Karpas-422 (cell line): Measurements from ENCODE around the gene PHF3. TPM values are rescaled to one million over a fixed set of nuclear protein-coding genes. Genes with fewer than 3 reads are reported as not detected.
A peak's percentile ranks its signal among the peaks of the same experiment; 100 is the strongest.

ENCODE experiments used
- DNase-seq: peaks from one replicate; pipeline ENCODE4 v3.0.0-alpha.2; 2015
- H2AFZ ChIP-seq: fragments of 200-600 bp; sonication (generic); 2 replicates; pipeline ENCODE4 v1.6.1; 2014; ENCODE audit warnings: antibody characterized with exemption, low read length, mixed read lengths
- H3K27ac ChIP-seq: fragments of 200-600 bp; sonication (generic); 2 replicates; pipeline ENCODE4 v1.5.1; 2014; ENCODE audit warnings: mild to moderate bottlenecking, low read length, moderate library complexity
- H3K27me3 ChIP-seq: fragments of 200-600 bp; sonication (generic); 2 replicates; pipeline ENCODE4 v1.6.1; 2014; ENCODE audit warnings: low read length, mixed read lengths
- H3K36me3 ChIP-seq: fragments of 200-600 bp; sonication (generic); 2 replicates; pipeline ENCODE4 v1.6.1; 2014; ENCODE audit warnings: low read length, mixed read lengths; ENCODE audit not compliant: insufficient read depth
- H3K4me1 ChIP-seq: fragments of 200-600 bp; sonication (generic); 2 replicates; pipeline ENCODE4 v1.6.1; 2014; ENCODE audit warnings: mild to moderate bottlenecking, low read length, mixed read lengths
- H3K4me2 ChIP-seq: fragments of 200-600 bp; sonication (generic); 2 replicates; pipeline ENCODE4 v1.6.1; 2014; ENCODE audit warnings: low read length, low read depth, mild to moderate bottlenecking; ENCODE audit not compliant: poor library complexity, severe bottlenecking
- H3K4me3 ChIP-seq: fragments of 200-600 bp; sonication (generic); 2 replicates; pipeline ENCODE4 v1.5.1; 2014; ENCODE audit warnings: mild to moderate bottlenecking, antibody characterized with exemption, low read length, mixed read lengths
- H3K79me2 ChIP-seq: fragments of 200-600 bp; sonication (generic); 2 replicates; pipeline ENCODE4 v1.6.1; 2014; ENCODE audit warnings: mild to moderate bottlenecking, low read length, mixed read lengths
- H3K9ac ChIP-seq: fragments of 200-600 bp; sonication (generic); 2 replicates; pipeline ENCODE4 v1.6.0; 2014; ENCODE audit warnings: low read length
- H3K9me2 ChIP-seq: fragments of 200-600 bp; sonication (generic), shearing (Covaris generic); replicated peaks from 2 replicates; pipeline ENCODE4 v1.6.0; 2014; ENCODE audit warnings: mild to moderate bottlenecking, low read length, moderate library complexity; ENCODE audit not compliant: insufficient read depth
- H3K9me3 ChIP-seq: fragments of 300-700, 200-600 bp; sonication (generic); 2 replicates; pipeline ENCODE4 v1.6.1; 2014; ENCODE audit warnings: low read length, mixed read lengths
- H4K20me1 ChIP-seq: fragments of 200-600 bp; sonication (generic); 2 replicates; pipeline ENCODE4 v1.6.1; 2014; ENCODE audit warnings: mild to moderate bottlenecking, antibody characterized with exemption, low read length, low read depth; ENCODE audit not compliant: insufficient read depth
- total RNA-seq: library from RNA; depleted of rRNA; stranded (reverse); fragments of >200 nt; shearing (Covaris generic); gene quantifications from 2 replicates; pipeline ENCODE4 v1.2.3, GENCODE V29; 2014; ENCODE audit warnings: low replicate concordance

PHF3 gene
- total RNA-seq, 1 experiment from 2014 or later = 86.3 TPM

DNA sequence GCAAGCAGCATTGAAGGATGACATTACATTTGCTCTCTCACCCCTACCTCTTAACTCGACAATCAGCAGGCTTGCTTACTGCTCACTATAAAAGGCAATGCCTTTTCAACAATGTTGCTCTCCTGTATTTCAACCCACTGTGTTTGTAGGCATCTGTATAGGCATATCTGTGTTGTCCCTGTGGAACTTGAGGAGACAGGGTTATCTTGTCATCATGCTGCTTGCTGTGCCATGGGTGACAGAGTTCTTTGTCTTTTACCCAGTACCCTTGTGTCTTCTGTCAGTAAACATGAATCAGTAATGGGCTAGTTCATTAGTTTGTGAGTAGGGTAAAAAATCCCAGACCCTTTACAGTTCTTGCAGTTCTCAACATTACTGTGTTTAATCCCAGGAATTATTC is 25.2 kb downstream of the PHF3 start:
- Histone ChIP-seq H4K20me1 (0 out of 2 replicates have a peak, but pooled peaks cover 5% of the 10 kb centered on the region), H3K4me2 (no peak overlapping the region), H3K36me3 (no peaks in the 10 kb centered on the region), H3K9me2 (no peaks in the 10 kb centered on the region), H3K27ac (no peak overlapping the region), H3K9ac (no peak overlapping the region), H3K9me3 (no peaks in the 10 kb centered on the region), H3K27me3 (no peaks in the 10 kb centered on the region), H3K4me3 (no peak overlapping the region), H2AFZ (no peak overlapping the region), H3K4me1 (peaks cover 24% of the 10 kb centered on the region), H3K79me2 (peaks cover 100% of the 10 kb centered on the region)
- DNase-seq = no peak

DNA sequence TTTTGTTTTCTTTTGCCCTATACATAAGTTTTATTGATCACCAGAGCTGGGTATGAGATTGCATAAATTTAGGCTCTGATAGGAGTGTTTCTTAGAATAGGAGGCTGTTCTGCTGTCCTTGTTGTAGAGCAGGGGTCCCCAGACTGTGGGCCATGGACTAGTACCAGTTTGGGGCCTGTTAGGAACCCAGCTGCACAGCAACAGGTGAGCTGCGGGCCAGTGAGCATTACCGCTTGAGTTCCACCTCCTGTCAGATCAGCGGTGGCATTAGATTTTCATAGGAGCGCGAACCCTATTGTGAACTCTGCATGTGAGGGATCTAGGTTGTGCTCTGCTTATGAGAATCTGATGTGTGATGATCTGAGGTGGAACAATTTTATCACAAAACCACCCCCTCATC is 26.2 kb downstream of the PHF3 start:
- Histone ChIP-seq H3K9ac (no peak overlapping the region), H4K20me1 (0 out of 2 replicates have a peak, but pooled peaks cover 4% of the 10 kb centered on the region), H3K9me2 (no peaks in the 10 kb centered on the region), H3K4me3 (no peak overlapping the region), H3K4me2 (no peak overlapping the region), H3K4me1 (peaks cover 26% of the 10 kb centered on the region), H2AFZ (no peak overlapping the region), H3K36me3 (no peaks in the 10 kb centered on the region), H3K27me3 (no peaks in the 10 kb centered on the region), H3K9me3 (no peaks in the 10 kb centered on the region), H3K79me2 (peaks cover 100% of the 10 kb centered on the region), H3K27ac (no peak overlapping the region)
- DNase-seq = no peak

DNA sequence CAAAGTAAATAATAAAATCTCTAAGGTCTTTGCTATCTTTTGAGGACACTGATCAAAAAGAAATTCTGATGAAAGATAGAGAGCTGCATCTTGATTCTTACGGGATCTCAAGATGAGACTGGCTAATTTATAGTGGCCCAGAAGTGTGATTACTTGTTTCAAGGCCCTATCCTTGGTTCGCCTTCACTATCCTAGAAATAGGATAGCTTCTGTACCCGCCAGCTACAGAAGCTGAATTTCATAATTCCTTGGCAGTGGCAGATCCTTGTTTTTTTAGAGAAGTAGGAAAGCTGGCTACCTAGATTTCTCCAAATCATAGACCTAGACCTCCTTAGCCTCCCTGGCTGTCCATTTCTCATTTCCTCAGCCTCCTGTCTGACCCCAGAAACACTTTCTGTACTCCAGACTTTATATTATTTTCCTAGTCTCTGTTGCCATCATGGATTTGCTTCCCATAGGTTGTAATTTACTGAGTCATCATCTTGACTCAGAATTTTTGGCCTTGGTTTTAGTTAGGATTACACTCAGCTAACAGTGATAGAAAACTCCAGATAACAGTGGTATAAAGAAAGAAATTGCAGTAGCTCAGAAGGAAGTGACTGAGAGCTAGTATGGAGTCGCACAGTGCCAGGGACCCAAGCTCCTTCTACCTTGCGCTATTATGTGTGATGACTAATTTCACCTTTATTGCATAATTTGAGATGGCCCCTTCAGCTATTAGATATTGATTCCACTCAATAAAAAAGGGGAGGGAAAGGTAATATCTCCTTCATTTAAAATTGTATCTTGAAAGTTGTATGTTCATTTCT is 27.7 kb downstream of the PHF3 start:
- H3K4me1 ChIP-seq = peaks cover 26% of the 10 kb centered on the region

DNA sequence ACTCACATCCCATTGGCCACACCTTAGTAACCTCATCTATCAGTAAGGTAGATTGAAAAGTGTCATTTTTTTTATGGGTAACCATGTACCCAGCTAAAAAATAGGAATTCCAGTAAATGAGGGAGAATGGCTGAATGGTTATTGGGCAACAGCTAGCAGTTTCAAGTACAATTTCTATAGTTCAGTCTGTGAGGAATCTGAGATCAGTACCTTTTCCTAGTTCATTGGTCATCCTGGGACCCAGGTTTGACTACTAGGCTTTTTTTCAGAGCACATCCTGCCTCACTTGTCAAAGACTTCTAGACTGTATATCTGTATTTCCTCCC is 28.3 kb downstream of the PHF3 start:
- no peak overlapping the region for H3K27ac ChIP-seq
- no peak for DNase-seq
- peaks cover 26% of the 10 kb centered on the region for H3K4me1 ChIP-seq
- H2AFZ ChIP-seq = no peak overlapping the region
- H3K27me3 ChIP-seq = no peaks in the 10 kb centered on the region
- peaks cover 5% of the 10 kb centered on the region; the same call in 1 of the 2 replicates for H3K36me3 ChIP-seq
- no peaks in the 10 kb centered on the region for H3K9me2 ChIP-seq
- H4K20me1 ChIP-seq = no peaks in the 10 kb centered on the region
- H3K4me2 ChIP-seq = no peak overlapping the region
- H3K9me3 ChIP-seq = no peaks in the 10 kb centered on the region
- no peak overlapping the region for H3K9ac ChIP-seq
- peaks cover 100% of the 10 kb centered on the region for H3K79me2 ChIP-seq
- no peak overlapping the region for H3K4me3 ChIP-seq

More for the DNA sequence above, 27.7 kb downstream of the PHF3 start:
- Histone ChIP-seq H3K9me2 (no peaks in the 10 kb centered on the region), H3K79me2 (peaks cover 100% of the 10 kb centered on the region), H3K27me3 (no peaks in the 10 kb centered on the region), H3K9ac (no peak overlapping the region), H3K4me2 (no peak overlapping the region), H4K20me1 (no peaks in the 10 kb centered on the region), H3K36me3 (peaks cover 5% of the 10 kb centered on the region; the same call in 1 of the 2 replicates), H3K27ac (no peak overlapping the region), H3K9me3 (no peaks in the 10 kb centered on the region), H3K4me3 (no peak overlapping the region), H2AFZ (no peak overlapping the region)
- DNase-seq = no peak

DNA sequence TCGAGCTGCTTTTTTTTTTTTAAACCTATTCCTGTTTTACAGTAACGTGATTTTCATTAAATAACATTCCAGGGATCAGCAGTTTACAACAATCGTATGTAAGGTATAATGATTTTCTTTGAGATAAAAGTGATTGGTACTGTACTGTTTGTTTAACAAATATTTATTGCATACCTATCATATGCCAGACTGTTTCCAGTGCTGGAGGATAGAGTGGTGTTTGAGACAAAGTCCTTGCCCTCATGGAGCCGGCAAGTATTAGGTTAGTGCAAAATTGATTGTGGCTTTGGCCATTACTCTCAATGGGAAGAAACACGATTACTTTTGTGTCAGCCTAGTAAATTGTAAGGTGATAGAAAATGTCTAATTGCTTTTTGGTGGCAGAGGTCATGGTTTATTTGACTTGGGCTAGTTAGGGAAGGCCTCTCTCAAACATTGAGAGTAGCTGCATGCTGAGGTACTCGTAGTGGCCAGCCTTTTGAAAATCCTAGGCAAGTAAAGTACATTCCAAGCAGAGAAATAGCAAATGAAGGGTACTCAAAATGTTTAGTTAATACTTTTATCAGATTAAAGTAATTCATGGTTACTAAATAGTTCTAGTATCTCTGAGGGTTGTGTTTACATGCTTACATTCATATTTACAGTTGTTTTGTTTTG is 35.6 kb downstream of the PHF3 start:
- Histone ChIP-seq H3K4me1 (peaks cover 33% of the 10 kb centered on the region), H3K36me3 (peaks cover 5% of the 10 kb centered on the region; the same call in 1 of the 2 replicates), H3K27ac (no peak overlapping the region), H3K27me3 (no peaks in the 10 kb centered on the region), H3K4me2 (no peak overlapping the region), H3K79me2 (peaks cover 100% of the 10 kb centered on the region), H3K9me3 (no peaks in the 10 kb centered on the region), H3K9me2 (no peaks in the 10 kb centered on the region), H3K4me3 (no peak overlapping the region), H3K9ac (no peak overlapping the region), H2AFZ (no peak overlapping the region), H4K20me1 (peaks cover 4% of the 10 kb centered on the region; the same call in 1 of the 2 replicates)
- DNase-seq = no peak

DNA sequence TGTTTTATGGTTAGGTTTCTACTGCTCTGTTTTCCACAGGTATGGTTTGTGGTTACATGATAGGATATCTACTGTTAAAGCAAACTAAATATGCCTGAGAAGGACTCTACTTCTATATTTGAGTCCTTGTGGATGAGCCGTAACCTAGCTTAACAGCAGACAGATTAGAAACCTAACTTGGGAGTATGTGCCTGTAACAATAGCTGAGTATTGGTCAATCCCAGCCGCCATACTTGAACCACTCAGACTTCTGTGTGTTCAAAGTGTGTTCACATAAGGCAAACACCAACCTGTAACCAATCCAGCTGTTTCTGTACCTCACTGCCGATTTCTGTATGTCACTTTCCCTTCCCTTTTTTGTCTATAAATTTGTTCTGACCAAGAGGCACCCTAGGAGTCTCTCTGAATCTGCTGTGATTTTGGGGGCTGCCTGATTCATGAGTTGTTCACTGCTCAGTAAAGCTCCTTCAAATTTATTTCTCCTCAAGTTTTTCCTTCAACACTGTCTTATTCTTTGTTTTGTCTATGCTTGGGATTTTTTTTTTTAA is 37.1 kb downstream of the PHF3 start:
- H3K4me3 ChIP-seq = no peak overlapping the region
- peak; percentile 57 for DNase-seq
- peaks cover 100% of the 10 kb centered on the region for H3K79me2 ChIP-seq
- peaks cover 35% of the 10 kb centered on the region for H3K4me1 ChIP-seq
- no peak overlapping the region for H3K9ac ChIP-seq
- H3K27ac ChIP-seq = peak overlapping the region; percentile 24; the same call in 1 of the 2 replicates
- no peaks in the 10 kb centered on the region for H3K27me3 ChIP-seq
- no peak overlapping the region for H3K4me2 ChIP-seq
- no peak overlapping the region for H2AFZ ChIP-seq
- peaks cover 4% of the 10 kb centered on the region; the same call in 1 of the 2 replicates for H4K20me1 ChIP-seq
- peaks cover 1% of the 10 kb centered on the region; the same call in 1 of the 2 replicates for H3K36me3 ChIP-seq
- no peaks in the 10 kb centered on the region for H3K9me2 ChIP-seq
- no peaks in the 10 kb centered on the region for H3K9me3 ChIP-seq

DNA sequence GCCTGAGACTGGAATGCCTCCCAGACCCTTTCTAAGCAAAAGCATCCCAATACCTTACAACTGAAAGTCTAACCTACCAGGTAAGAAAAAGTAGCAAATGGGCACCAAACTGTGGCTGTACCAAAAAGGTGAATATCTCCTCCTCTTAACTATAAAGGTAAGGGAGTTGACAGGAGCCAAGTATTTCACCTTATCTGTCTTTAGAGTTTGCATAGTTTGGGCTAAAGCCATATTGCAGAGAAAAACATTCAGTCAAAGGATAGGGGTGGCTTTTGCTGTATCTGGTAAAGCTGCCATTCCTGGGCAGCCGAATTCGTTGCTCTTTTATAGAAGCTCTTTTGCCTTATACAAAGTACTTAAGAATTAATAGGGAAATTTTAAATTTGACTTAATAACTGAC is 38.1 kb downstream of the PHF3 start:
- H3K4me3 ChIP-seq = no peak overlapping the region
- no peak overlapping the region for H2AFZ ChIP-seq
- peaks cover 4% of the 10 kb centered on the region; the same call in 1 of the 2 replicates for H4K20me1 ChIP-seq

DNA sequence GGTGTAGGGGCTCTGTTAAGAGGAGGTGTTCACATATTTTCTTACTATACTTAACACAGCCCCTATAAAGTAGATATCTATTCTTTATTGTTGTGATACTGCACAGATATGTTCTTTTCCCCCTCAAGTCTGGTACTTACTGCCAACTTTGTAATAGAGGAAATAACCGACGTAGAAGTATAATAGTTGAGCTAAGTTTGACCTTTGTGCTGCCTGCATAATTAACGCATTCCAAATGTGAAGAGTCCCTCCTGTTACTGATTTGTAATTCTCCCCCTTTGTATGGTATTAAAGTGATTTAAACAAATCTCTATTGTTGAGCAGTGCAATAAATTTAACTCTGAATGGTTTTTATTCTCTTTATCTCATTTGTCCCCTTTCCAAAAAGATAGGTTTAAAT is 39.0 kb downstream of the PHF3 start:
- H2AFZ ChIP-seq = no peak overlapping the region
- H3K9me2 ChIP-seq = no peaks in the 10 kb centered on the region
- no peak for DNase-seq
- H3K79me2 ChIP-seq = peaks cover 99% of the 10 kb centered on the region
- no peak overlapping the region for H3K4me2 ChIP-seq
- H3K4me3 ChIP-seq = no peak overlapping the region
- no peaks in the 10 kb centered on the region for H3K9me3 ChIP-seq
- H4K20me1 ChIP-seq = peaks cover 4% of the 10 kb centered on the region; the same call in 1 of the 2 replicates
- H3K36me3 ChIP-seq = no peaks in the 10 kb centered on the region
- peaks cover 49% of the 10 kb centered on the region for H3K4me1 ChIP-seq
- H3K27ac ChIP-seq = no peak overlapping the region
- no peak overlapping the region for H3K9ac ChIP-seq
- H3K27me3 ChIP-seq = no peaks in the 10 kb centered on the region

More for the DNA sequence above, 38.1 kb downstream of the PHF3 start:
- Histone ChIP-seq H3K27me3 (no peaks in the 10 kb centered on the region), H3K36me3 (no peaks in the 10 kb centered on the region), H3K4me2 (no peak overlapping the region), H3K9ac (no peak overlapping the region), H3K9me3 (no peaks in the 10 kb centered on the region), H3K27ac (no peak overlapping the region), H3K9me2 (no peaks in the 10 kb centered on the region), H3K79me2 (peaks cover 99% of the 10 kb centered on the region), H3K4me1 (peaks cover 40% of the 10 kb centered on the region)
- no peak for DNase-seq
